Measurements from ENCODE around the gene SFMBT2.

The SFMBT2 gene

DNA sequence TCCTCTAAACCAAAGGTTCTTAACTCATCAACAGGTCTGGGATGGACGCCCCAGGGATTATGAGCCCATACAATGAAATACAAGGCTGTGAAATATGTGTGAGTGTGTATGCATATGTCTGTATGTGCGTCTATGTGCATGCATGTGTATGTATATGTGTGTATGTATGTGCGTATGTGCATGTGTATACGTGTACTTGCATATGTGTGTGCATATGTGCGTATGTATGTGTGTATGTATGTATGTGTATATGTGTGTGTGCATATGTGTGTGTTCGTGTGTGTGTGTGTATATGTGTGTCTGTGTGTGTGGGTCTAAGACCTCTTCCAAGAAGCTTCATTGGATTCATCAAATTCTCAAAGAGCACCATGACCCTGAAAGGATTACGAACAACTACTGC lies 112.3 kb downstream of the SFMBT2 start:
- H3K4me3 ChIP-seq (ENCODE audit: low read length), result no peak overlapping the region
- no peak overlapping the region for H3K4me2 ChIP-seq (ENCODE audit: low read length)
- H2AFZ ChIP-seq (ENCODE audit: low read depth, low read length), result no peak overlapping the region
- no peaks in the 10 kb centered on the region for H3K9me3 ChIP-seq (ENCODE audit: insufficient read depth, low read length)
- peaks cover 88% of the 10 kb centered on the region for H3K79me2 ChIP-seq (ENCODE audit: low read length)
- no peak overlapping the region for H3K27ac ChIP-seq (ENCODE audit: low read length)
- no peaks in the 10 kb centered on the region for H3K36me3 ChIP-seq (replicated peaks; ENCODE audit: low read depth, low read length)
- TF ChIP-seq EZH2phosphoT487 (IDR thresholded peaks at IDR 0.05; ENCODE audit: low read depth), result no peak
- TF ChIP-seq, protein P1, sequence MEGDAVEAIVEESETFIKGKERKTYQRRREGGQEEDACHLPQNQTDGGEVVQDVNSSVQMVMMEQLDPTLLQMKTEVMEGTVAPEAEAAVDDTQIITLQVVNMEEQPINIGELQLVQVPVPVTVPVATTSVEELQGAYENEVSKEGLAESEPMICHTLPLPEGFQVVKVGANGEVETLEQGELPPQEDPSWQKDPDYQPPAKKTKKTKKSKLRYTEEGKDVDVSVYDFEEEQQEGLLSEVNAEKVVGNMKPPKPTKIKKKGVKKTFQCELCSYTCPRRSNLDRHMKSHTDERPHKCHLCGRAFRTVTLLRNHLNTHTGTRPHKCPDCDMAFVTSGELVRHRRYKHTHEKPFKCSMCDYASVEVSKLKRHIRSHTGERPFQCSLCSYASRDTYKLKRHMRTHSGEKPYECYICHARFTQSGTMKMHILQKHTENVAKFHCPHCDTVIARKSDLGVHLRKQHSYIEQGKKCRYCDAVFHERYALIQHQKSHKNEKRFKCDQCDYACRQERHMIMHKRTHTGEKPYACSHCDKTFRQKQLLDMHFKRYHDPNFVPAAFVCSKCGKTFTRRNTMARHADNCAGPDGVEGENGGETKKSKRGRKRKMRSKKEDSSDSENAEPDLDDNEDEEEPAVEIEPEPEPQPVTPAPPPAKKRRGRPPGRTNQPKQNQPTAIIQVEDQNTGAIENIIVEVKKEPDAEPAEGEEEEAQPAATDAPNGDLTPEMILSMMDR (IDR thresholded peaks at IDR 0.05; ENCODE audit: low read depth, low read length), result no peak
- H3K4me1 ChIP-seq (ENCODE audit: low read length), result no peaks in the 10 kb centered on the region
- H3K27me3 ChIP-seq (ENCODE audit: low read depth, low read length), result no peaks in the 10 kb centered on the region
- no peak overlapping the region for H3K9ac ChIP-seq (ENCODE audit: low read length)
- H4K20me1 ChIP-seq (ENCODE audit: insufficient read depth, low read length), result peaks cover 52% of the 10 kb centered on the region

DNA sequence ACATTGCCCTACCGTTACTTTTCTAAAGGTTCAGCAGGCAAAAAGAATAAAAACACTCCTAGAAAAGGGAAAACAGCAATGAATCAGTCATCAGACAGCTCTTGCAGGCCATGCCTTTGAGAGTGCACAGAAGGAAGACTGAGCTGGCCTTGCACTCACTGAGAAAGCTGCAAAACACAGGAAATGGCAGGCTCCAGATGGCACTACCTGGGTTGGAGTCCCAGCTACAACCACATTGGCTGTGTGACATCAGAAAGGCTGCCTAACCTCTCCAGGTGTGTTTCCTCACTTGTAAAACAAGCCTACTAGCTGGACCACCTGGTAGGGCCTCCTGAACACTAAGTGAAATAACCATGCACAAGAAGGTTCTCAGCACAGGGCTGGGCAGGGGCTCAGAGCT lies 113.7 kb downstream of the SFMBT2 start:
- TF ChIP-seq, protein P1 (IDR thresholded peaks at IDR 0.05; ENCODE audit: low read depth, low read length), result no peak
- TF ChIP-seq EZH2phosphoT487 (IDR thresholded peaks at IDR 0.05; ENCODE audit: low read depth), result no peak
- Histone ChIP-seq H3K79me2 (ENCODE audit: low read length) (peaks cover 82% of the 10 kb centered on the region), H2AFZ (ENCODE audit: low read depth, low read length) (no peak overlapping the region), H3K4me2 (ENCODE audit: low read length) (no peak overlapping the region), H3K4me1 (ENCODE audit: low read length) (no peaks in the 10 kb centered on the region), H4K20me1 (ENCODE audit: insufficient read depth, low read length) (peaks cover 47% of the 10 kb centered on the region), H3K27me3 (ENCODE audit: low read depth, low read length) (no peaks in the 10 kb centered on the region), H3K9ac (ENCODE audit: low read length) (no peak overlapping the region), H3K27ac (ENCODE audit: low read length) (no peak overlapping the region), H3K9me3 (ENCODE audit: insufficient read depth, low read length) (no peaks in the 10 kb centered on the region), H3K4me3 (ENCODE audit: low read length) (no peak overlapping the region), H3K36me3 (replicated peaks; ENCODE audit: low read depth, low read length) (no peaks in the 10 kb centered on the region)

DNA sequence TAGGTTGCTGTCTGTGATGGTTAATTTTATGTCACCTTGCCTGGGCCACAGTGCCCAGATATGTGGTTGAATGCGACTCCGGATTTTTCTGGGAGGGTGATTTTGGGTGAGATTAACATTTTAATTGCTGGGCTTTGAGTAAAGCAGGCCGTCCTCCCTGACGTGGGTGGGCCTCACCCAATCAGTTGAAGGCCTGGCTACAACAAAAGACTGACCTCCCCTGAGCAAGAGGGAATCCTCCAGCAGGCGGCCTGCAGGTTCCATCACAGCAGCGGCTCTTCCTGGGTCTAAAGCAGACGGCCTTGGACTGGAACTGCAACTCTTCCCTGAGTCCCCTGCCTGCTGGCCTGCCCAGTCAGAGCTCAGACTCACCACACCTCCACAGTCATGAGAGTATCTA lies 114.2 kb downstream of the SFMBT2 start:
- Histone ChIP-seq H3K36me3 (replicated peaks; ENCODE audit: low read depth, low read length) (no peaks in the 10 kb centered on the region), H3K9me3 (ENCODE audit: insufficient read depth, low read length) (no peaks in the 10 kb centered on the region), H3K4me3 (ENCODE audit: low read length) (no peak overlapping the region), H3K79me2 (ENCODE audit: low read length) (peaks cover 81% of the 10 kb centered on the region), H4K20me1 (ENCODE audit: insufficient read depth, low read length) (peaks cover 43% of the 10 kb centered on the region), H3K9ac (ENCODE audit: low read length) (no peak overlapping the region), H3K27ac (ENCODE audit: low read length) (no peak overlapping the region), H3K4me1 (ENCODE audit: low read length) (no peaks in the 10 kb centered on the region), H3K27me3 (ENCODE audit: low read depth, low read length) (no peaks in the 10 kb centered on the region), H3K4me2 (ENCODE audit: low read length) (no peak overlapping the region), H2AFZ (ENCODE audit: low read depth, low read length) (no peak overlapping the region)
- TF ChIP-seq EZH2phosphoT487 (IDR thresholded peaks at IDR 0.05; ENCODE audit: low read depth), result no peak
- TF ChIP-seq, protein P1 (IDR thresholded peaks at IDR 0.05; ENCODE audit: low read depth, low read length), result no peak

DNA sequence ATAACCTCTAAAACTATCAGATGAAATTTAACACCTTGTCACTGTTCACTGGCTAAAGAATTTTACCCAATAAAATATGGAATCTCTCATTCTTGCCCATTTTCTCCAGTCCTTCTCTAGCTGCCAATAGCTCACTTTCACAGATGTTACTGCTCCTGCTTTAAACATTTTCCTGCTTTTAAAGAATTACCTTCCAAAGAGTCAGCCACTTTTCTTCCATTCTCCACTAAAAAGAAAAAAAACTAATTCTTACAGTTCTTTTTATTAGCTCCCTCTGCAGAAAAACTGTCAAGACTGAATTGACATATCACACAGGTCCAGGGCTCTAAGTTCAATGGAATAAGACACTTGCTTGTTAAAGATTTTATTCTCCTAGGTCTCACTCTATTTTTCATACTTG lies 114.8 kb downstream of the SFMBT2 start:
- no peak overlapping the region for H3K4me3 ChIP-seq (ENCODE audit: low read length)
- TF ChIP-seq, protein P1 (IDR thresholded peaks at IDR 0.05; ENCODE audit: low read depth, low read length), result no peak
- no peak for TF ChIP-seq EZH2phosphoT487 (IDR thresholded peaks at IDR 0.05; ENCODE audit: low read depth)
- no peaks in the 10 kb centered on the region for H3K9me3 ChIP-seq (ENCODE audit: insufficient read depth, low read length)
- H3K36me3 ChIP-seq (replicated peaks; ENCODE audit: low read depth, low read length), result no peaks in the 10 kb centered on the region
- H3K9ac ChIP-seq (ENCODE audit: low read length), result no peak overlapping the region
- H3K27ac ChIP-seq (ENCODE audit: low read length), result no peak overlapping the region
- no peaks in the 10 kb centered on the region for H3K4me1 ChIP-seq (ENCODE audit: low read length)
- H3K27me3 ChIP-seq (ENCODE audit: low read depth, low read length), result no peaks in the 10 kb centered on the region
- H3K79me2 ChIP-seq (ENCODE audit: low read length), result peaks cover 81% of the 10 kb centered on the region
- peaks cover 40% of the 10 kb centered on the region for H4K20me1 ChIP-seq (ENCODE audit: insufficient read depth, low read length)
- H2AFZ ChIP-seq (ENCODE audit: low read depth, low read length), result no peak overlapping the region
- H3K4me2 ChIP-seq (ENCODE audit: low read length), result no peak overlapping the region
